Panc1 (cell line): ENCODE measurements around the gene CDHR4.

Source experiments
- CTCF ChIP-seq: fragments of 450-650 bp; IDR thresholded peaks from 2 replicates; pipeline ENCODE4 v1.5.1; 2017; ENCODE audit warnings: mild to moderate bottlenecking
- TCF7L2 ChIP-seq: IDR thresholded peaks from 2 replicates; pipeline ENCODE4 v1.6.1; 2011; ENCODE audit warnings: mild to moderate bottlenecking, low read depth, low read length, inconsistent platforms

- TF ChIP-seq CTCF (no peak), TCF7L2 (no peak)
Measured at GRCh38 chr3:49771340-49771938, 28.2 kb downstream of the CDHR4 start.
